Measurements from ENCODE around the gene OXNAD1.
A peak's percentile ranks its signal among the peaks of the same experiment; 100 is the strongest.

DNA sequence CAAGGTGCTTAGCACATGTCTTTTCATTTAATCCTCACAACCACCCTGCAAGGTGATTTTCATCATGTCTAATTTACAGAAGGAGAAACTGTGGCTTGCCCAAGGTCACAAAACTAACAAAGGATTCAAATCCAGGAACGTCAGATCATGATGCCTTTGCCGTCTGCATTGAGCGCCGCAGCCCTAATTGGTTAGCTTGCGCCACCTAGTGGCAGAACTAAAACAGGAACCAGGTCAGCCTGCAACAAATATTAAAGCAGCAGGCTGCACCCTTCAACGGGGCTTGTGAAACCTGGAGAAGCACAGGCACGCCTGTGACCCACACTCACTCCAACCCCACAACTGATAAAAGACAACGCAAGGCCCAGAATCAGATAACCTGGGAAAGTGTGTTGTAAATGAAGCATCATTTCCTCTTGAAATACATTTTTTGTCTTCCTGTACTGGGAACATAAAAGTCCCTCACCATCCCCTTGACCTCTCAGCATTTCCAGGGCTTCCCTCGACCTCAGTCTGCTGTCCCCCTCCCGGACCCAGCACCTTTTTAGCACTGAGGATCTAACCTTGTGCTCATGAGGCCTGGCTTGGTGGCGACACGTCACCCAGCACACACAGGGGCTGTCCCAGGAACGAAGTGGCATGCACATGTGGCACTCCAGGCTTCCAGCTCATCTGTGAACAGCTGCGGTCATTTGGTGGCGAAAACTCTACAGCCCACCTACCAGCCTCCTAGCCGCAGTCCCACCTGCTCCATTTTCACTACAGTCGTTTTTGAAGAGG lies 17.5 kb upstream of the OXNAD1 start:
- TF ChIP-seq CTCF (IDR thresholded peaks at IDR 0.05) (peak; percentile 84 to 90 (median 89)), POLR2AphosphoS5 (IDR thresholded peaks at IDR 0.05) (peak in 1 of 3 donors; percentile 32)
